CD4-positive, alpha-beta T cell treated with Interleukin-10 for 1 hour (primary cell): ENCODE results near the gene ATP1A1.

Experiments
- DNase-seq: peaks from one replicate; pipeline ENCODE4 v3.0.0-alpha.2; 2020

ATP1A1 gene

DNA sequence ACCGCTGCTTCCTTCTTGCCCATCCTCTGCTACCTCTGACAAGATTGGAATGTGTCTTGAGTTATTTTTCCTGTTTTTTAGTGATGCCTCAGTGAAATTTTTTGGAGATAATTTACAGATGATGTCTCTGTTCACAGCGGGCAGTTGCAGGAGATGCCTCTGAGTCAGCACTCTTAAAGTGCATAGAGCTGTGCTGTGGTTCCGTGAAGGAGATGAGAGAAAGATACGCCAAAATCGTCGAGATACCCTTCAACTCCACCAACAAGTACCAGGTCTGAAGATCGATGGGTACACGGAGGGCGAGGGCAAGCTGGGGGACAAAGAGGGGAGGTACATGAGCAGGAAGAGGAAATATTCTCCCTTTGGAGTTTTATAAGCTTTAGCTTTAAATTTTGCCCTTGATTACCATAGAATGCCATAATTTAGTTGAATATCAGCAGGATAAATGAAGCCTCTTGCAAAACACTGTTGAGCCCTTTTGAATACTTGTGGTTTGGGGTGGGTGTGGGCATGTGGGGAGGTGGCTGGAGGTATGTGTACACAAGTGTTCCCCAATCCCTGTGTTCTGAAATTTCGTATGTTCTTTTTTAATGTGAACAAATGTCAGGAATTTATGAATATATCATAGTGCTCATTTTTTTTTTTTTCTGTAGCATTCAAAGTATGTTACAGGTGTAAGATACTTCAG is 19.8 kb downstream of the ATP1A1 start:
- DNase-seq = no peak

DNA sequence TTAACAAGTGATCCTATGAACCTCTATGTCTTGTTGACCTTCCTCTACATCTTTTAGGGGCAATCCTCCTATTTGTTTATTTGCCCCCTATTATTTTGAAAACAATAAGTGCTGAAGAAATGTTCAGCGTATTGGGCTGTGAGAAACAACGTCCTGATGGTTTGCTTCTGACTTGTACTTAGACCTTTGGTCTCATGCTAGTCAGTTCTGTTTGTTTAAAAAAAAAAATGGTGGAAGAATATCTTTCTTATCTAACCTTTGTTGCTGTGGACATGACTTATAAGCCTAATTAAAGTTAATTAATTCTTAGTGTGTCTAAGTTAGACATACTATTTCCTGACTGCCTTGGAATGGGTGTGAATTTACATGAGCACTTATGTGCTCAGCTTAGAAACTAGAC is 20.7 kb downstream of the ATP1A1 start:
- DNase-seq = no peak

DNA sequence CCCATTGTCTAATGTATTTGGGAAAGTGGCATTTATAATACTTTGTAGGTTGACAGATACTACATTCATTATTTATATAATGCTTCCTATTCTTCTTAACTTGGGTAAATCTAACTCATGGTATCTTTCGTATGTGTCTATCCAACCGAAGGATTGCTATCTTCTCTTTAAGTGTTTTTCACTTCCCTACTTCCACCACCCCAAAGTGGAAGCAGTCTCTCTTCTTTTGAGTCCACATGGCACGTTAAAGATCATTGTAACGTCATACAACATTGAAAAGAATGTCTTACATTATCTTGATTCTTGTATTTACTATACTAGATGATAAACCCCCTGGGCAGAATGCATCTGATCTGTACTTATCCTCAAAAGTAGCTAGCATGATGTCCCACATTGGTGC is 21.2 kb downstream of the ATP1A1 start:
- DNase-seq = no peak

- no peak for DNase-seq
These were observed 23.7 kb downstream of the ATP1A1 start for GRCh38 chr1:116396769-116397168.

DNA sequence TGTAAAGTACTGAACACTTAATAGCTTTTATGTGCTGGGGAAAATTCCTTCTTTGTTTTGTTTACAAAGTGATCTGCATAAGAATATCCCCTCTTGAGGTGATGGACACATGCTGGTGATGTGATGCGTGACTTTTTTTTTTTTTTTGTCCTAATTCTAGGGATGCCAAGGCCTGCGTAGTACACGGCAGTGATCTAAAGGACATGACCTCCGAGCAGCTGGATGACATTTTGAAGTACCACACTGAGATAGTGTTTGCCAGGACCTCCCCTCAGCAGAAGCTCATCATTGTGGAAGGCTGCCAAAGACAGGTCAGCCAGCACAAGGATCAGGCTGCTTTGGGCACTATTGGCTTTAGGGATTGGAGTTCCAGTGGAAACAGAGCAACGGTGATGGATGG is 24.7 kb downstream of the ATP1A1 start:
- no peak for DNase-seq

GRCh38 chr1:116400780-116401179 is 27.7 kb downstream of the ATP1A1 start:
- DNase-seq = no peak

GRCh38 chr1:116401646-116402176 is 28.7 kb downstream of the ATP1A1 start:
- no peak for DNase-seq

- no peak for DNase-seq
These were observed 29.3 kb downstream of the ATP1A1 start for GRCh38 chr1:116402333-116402732.

- DNase-seq = no peak
These were observed 30.6 kb downstream of the ATP1A1 start for GRCh38 chr1:116403496-116404136.

- DNase-seq = no peak
These were observed 31.7 kb downstream of the ATP1A1 start for GRCh38 chr1:116404699-116405098.

DNA sequence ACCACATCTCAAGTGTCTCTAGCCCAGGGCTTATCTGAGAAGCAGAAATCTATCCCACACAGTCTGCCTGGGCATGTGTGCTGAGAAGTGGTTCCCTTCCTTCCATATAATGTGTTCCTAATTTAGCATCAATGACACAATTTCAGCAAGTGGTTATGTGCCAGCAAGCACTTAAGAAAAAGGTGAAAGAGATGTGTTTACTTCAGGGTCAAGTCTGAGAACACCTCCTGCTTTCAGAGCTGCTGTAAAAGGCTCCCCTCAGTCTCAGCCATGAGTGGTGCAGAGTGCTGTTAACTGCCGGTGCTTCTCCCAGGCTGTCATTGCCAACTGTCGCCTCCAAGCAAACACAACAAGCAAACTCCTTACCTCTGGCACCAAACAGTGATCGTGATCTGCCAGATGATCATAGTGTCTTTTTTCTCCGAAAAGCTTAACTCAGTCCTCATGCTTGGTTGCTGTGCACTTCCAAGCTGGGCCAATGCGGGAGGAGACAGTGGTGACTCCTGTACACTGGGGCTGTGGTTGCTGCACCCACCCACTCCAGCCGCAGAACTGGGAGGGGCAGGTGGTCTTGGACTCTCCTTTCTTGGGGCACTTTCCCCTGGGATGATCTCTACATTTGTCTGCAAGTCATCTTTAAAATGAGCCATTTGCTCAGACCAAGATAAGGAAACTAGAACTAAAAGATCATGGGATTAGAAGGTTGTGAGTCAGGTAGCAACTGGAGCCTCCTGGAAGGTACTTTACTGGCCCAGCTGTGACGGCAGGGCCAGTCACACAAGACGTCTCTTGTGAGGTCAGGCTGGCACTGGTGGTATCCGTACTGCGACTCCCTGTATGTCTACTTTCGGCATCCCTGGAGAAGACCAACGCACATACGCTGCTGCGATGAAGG is 32.4 kb downstream of the ATP1A1 start:
- no peak for DNase-seq

- no peak for DNase-seq
These were observed 34.0 kb downstream of the ATP1A1 start for GRCh38 chr1:116407033-116407432.

- no peak for DNase-seq
These were observed 35.1 kb downstream of the ATP1A1 start for GRCh38 chr1:116408193-116408592.

DNA sequence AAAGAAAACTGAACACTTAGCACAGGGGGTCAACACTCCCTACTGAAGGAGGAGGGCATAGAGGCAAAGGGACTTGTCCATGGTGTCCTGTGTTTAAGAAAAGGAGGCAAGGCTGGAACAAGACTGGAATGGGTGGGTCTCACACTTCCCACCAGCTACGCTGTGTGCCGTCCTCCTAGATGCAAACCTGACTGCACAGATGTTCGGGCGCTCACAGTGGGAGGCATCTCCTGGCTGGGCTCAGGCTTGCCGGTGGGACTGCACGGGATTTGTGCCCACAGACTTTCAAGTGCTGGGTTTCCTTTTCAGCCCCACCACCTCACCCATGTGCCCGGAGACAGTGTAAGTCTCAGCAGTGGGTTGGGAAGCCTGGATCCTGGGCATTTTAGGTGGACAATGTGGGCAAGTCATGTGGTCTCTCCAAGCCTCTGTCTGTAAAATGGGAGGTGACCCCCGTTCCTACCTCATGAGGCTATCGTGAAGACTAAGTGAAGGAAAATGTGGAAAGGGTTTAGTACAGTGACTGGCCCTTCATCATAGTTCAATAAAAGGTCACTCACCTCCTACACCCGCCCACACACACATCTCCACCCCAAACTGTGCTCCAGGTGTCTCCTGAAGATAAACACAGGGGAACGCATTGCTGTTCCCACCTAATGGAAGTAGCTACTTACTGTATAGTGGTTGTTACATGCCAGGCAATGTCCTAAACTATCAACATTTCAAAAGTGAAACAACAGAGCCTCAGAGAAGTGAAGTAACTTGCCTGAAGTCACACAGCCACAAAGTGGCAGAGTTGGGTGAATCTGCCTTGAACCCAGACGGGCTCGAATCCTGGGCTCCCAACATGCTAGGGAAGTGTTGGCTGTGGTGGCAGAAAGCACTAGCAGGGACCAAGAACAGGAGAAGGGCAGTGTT is 36.0 kb downstream of the ATP1A1 start:
- no peak for DNase-seq

DNA sequence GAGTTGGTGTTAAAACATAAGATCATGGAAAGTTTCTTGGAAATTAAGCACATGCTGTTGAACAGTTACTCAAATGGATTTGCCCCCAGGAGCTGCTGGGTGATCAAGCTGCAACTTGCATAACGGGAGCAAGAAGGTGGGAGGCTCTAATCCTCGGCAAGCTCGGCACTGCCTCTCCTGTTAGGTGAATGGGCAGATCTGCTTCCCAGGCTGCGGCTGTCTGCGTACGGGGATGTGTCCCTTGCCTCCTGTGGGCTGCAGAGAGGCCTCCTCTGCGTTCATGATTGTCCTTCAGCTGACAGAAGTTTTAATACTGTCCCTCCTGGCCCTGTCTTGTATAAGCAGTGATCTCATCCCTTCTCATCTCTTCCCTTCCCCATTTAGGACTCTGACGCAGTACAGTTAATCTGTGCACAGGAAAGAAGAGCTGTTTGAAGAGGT is 36.7 kb downstream of the ATP1A1 start:
- DNase-seq = no peak

GRCh38 chr1:116411784-116412479 is 38.9 kb downstream of the ATP1A1 start:
- no peak for DNase-seq

GRCh38 chr1:116412480-116412798 is 39.4 kb downstream of the ATP1A1 start:
- DNase-seq = no peak

DNA sequence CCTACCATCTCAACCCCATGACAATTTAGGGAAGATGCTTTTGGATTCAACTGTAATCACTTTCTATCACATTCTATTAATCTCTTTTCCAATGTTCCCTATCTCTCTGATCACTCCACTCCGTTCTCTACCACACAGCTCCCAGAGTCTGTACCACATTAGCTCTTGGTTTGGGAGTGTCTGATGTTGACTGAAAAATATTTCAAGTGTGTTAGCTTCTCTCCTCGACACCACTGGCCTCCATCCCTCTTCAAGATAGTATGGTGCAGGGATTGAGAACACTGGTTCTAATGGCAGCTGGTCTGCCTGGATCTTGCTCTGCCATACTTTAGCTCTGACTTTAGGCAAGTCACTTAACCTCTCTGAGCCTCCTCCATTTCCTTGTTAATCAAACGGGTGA is 39.9 kb downstream of the ATP1A1 start:
- no peak for DNase-seq

GRCh38 chr1:116413414-116413813 is 40.4 kb downstream of the ATP1A1 start:
- DNase-seq = no peak

DNA sequence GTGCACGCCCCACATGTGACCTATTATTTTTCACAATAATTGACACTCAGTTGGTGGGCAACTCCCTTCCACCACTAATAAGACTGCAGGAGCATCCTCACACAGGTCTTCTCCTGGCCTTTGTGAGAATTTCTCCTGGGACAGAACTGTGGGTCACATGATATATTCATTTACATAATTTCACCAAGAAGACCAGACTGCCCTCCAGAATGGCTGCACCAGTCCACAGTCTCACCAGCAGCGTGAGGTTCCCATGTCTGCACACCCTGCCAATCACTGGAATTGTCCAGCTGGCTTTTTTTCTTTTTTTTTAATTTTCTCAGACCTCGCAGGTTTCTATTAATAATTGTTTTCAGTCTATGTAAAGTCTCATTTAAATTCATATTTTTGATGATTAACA is 41.3 kb downstream of the ATP1A1 start:
- no peak for DNase-seq

DNA sequence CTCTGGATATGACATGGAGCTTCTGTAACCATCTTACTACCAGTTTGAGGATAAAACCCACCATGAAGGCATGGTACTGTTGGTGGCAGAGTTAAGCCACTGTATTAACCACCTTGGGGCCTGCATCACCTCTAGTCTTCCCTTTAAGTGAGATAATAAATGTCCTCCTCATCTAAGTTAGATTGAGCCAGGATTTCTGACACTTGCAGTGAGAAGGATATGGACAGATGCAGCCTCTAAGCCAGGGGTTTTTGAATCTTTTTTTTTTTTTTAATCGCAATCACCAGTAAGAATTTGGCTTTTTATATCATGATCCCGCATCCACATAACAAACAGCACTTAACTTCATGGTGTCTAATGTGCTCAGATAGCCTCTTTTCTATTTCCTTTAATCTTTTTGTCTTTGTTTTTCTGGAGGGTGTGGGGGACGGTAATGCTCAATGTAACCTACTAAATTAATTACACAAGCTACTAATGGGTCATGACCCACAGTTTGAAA is 42.2 kb downstream of the ATP1A1 start:
- DNase-seq = no peak
